Mucosa of descending colon (tissue), 3 donors: ENCODE data around the gene BTN1A1. TPM values are rescaled to one million over a fixed set of nuclear protein-coding genes. Genes with fewer than 3 reads are reported as not detected.

ENCODE experiments used
- ATAC-seq: fragments of 200-7000 bp; cut with Tn5 transposase; one replicate; pipeline ENCODE4 v1.9.1; 2020; ENCODE audit warnings: mild to moderate bottlenecking, moderate library complexity
- DNase-seq, 3 donors: peaks; one replicate each; pipeline ENCODE4 v3.0.0-alpha.2; 2020
- H3K36me3 ChIP-seq: fragments of 200-600 bp; one replicate; pipeline ENCODE4 v1.8.0; 2021; ENCODE audit warnings: low read depth, mild to moderate bottlenecking
- H3K4me1 ChIP-seq: fragments of 200-600 bp; one replicate; pipeline ENCODE4 v1.8.0; 2021; ENCODE audit warnings: low read depth, mild to moderate bottlenecking
- H3K4me3 ChIP-seq: fragments of 200-600 bp; one replicate; pipeline ENCODE4 v1.8.0; 2021; ENCODE audit warnings: mild to moderate bottlenecking
- H3K9me3 ChIP-seq: fragments of 200-600 bp; one replicate; pipeline ENCODE4 v1.8.0; 2021; ENCODE audit warnings: mild to moderate bottlenecking
- intact Hi-C, 2 donors: fragments of 100-400 bp; cut with DNase I in 1 of 2; cut with micrococcal nuclease in 1 of 2; formaldehyde crosslinking; loops; one replicate each; pipeline versions ENCODE4 v1.11.0 to v1.11.1; 2022; cut with DNase I, micrococcal nuclease
- total RNA-seq, 3 donors: library from RNA; stranded (reverse); fragmentation: NEBNext Ultra II Directional in 2 of 3; extraction: Animal tissue kit (Norgen Biotek cat#: 25700) in 2 of 3; gene quantifications; one replicate each; pipeline versions ENCODE4 v1.2.1 to v1.2.4, GENCODE V29; 2021 to 2023
- TF ChIP-seq, protein P1 (sequence below): fragments of 200-600 bp; IDR thresholded peaks from one replicate; pipeline ENCODE4 v1.8.0; 2022; ENCODE audit warnings: antibody characterized with exemption, mild to moderate bottlenecking
- donor health status: DM: no; HTN: no; CAD: no; lungs with moderate emphysema.
- donor health status: DM: no; HTN: no; CAD: no.
- donor health status: DM: no; HTN: yes; CAD: no.

The BTN1A1 gene
- total RNA-seq, 3 donors from 2014 or later: not detected

DNA sequence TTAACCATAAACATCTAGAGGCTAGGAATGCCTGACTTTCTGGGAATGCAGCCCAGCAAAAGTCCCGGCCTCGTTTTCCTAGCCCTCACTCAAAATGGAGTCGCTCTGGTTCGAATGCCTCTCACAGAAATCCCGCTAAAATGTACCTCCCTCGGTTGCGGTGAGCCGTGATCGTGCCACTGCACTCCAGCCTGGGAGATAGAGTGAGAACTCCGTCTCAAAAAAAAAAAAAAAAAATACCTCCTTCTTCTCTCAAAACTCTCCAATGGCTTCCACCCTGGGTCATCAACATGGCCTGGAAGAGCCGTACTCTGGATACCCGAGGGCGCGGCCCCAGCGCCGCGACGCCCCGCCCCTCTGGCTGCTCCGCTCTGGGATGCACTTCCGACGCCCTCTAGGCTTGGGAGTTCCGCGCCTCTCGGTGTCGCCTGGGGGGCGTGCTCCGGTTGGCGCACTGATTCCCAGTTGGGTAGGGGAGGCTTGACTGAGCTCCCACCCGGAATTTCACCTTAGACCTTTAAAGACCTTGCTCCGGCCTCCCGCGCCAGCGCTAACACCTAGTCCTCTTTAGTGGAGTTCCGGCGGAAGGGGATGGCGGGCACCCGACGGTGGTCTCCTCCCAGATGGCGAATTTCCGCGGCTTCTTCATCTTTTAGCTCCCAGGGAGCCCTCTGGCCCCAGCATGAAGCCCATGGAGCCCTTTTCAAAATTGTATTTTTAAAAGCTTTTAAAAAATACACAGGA, 50.3 kb downstream of the BTN1A1 start:
- Histone ChIP-seq H3K4me3 (no peak overlapping the region), H3K4me1 (peaks cover 7% of the 10 kb centered on the region), H3K9me3 (no peaks in the 10 kb centered on the region), H3K36me3 (no peaks in the 10 kb centered on the region)
- ATAC-seq: peak; percentile 79
- intact Hi-C loops: no loop called here
- TF ChIP-seq, protein P1, sequence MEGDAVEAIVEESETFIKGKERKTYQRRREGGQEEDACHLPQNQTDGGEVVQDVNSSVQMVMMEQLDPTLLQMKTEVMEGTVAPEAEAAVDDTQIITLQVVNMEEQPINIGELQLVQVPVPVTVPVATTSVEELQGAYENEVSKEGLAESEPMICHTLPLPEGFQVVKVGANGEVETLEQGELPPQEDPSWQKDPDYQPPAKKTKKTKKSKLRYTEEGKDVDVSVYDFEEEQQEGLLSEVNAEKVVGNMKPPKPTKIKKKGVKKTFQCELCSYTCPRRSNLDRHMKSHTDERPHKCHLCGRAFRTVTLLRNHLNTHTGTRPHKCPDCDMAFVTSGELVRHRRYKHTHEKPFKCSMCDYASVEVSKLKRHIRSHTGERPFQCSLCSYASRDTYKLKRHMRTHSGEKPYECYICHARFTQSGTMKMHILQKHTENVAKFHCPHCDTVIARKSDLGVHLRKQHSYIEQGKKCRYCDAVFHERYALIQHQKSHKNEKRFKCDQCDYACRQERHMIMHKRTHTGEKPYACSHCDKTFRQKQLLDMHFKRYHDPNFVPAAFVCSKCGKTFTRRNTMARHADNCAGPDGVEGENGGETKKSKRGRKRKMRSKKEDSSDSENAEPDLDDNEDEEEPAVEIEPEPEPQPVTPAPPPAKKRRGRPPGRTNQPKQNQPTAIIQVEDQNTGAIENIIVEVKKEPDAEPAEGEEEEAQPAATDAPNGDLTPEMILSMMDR: no peak
- peak; percentile 72 to 78 (median 73) for DNase-seq

DNA sequence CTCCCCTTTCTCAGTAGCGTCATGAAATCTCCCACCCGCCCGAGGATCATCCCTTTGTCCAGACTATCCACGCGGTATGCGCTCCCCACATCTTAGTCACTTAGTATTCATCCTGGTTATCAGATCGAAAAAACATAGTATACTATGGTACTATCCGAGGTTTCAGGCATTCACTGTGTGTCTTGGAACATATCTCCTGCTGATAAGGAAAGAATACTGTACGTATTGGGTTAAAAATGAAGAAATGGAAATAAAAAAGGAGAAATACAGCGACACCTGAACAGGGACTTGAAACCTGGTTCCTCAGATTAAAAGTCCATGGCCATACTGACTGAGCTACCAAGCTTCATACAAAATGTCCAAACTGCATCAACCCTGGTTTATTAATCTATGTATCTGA, 52.1 kb downstream of the BTN1A1 start:
- Histone ChIP-seq H3K4me1 (peaks cover 7% of the 10 kb centered on the region), H3K36me3 (no peaks in the 10 kb centered on the region), H3K9me3 (no peaks in the 10 kb centered on the region), H3K4me3 (no peak overlapping the region)
- no peak for ATAC-seq
- TF ChIP-seq, protein P1: no peak
- intact Hi-C loops: no loop called here
- DNase-seq: no peak

DNA sequence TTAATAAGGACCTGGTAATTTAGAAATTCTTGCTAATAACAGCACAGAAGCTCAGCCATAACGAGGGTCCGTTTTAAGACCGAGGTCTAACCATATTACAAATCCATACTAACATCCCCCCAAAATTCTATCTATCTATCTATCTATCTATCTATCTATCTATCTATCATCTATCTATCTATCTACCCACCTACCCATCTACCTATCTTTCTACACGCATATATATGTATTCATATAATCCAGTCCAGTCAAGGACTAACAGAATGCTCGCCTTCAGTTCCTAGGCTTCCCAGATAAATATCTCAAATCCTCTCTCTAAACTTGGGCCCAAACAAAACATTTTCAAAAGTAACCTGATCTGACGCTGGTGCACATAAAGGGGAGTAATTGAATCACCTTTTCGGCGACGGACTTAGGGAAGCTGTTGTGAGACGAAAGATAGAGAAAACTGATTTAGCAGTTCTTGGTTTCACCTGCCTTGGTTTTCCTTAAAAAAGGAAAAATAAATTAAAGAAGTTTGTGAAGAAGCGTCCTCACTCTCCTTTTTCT, 52.6 kb downstream of the BTN1A1 start:
- ATAC-seq (no peak), DNase-seq (no peak)
- TF ChIP-seq, protein P1: no peak
- Histone ChIP-seq H3K36me3 (no peaks in the 10 kb centered on the region), H3K4me3 (no peak overlapping the region), H3K9me3 (no peaks in the 10 kb centered on the region), H3K4me1 (peaks cover 7% of the 10 kb centered on the region)
- intact Hi-C loops: no loop called here

DNA sequence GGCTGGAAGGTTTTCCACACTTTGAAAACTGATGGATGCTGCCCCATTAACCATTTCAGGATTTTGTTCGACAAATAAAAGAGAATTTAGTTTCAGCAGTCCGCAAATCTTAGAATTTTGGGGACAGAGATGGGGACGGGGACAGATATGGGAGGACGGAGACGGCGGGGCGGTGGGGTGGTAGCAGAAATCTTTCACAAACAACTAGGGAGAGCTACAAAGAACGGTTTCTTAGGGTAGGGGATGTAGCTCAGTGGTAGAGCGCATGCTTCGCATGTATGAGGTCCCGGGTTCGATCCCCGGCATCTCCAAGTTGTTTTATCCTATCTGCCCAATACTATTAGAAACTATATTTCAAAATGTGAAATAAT, 53.1 kb downstream of the BTN1A1 start:
- Histone ChIP-seq H3K9me3 (no peaks in the 10 kb centered on the region), H3K4me1 (peaks cover 7% of the 10 kb centered on the region), H3K36me3 (no peaks in the 10 kb centered on the region), H3K4me3 (no peak overlapping the region)
- intact Hi-C loops: no loop called here
- TF ChIP-seq, protein P1: no peak
- DNase-seq (peak in 2 of 3 donors; percentile 76 to 82), ATAC-seq (peak; percentile 79)

DNA sequence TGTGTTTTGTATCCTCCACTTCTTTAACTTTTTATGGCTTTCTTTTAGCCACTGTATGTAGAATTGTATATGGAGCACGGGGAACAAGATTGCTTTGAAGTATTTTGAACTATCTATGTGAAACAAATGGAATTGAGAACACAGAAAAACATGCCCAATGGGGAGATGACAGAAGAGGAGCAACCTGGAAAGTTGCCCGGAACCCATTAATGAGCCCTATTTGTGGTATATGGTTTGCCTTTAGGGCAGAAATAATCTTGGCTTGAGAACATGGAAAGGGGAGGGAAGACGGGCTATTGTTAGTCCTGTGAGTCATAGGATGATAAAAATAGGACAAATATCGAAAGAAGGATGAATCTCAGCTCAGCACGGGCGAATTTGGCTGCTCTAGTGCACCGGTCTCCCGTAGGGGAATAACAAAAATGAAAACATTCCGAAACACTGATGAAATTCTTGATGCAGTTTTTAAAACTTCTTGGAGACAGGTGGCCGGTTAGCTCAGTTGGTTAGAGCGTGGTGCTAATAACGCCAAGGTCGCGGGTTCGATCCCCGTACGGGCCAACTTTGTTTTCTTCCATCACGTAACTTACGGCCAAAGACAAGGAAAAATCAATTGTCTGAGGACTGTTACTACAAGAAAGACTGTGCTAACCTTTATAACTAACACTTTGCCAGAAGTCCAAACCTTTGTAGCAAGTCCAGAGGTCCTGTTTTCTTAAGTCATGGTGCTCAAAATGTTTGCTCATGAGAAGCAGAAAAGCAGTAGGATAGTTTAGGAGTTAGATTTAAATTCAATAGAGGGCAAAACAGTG, 53.7 kb downstream of the BTN1A1 start:
- intact Hi-C loops: no loop called here
- Histone ChIP-seq H3K36me3 (no peaks in the 10 kb centered on the region), H3K4me1 (peaks cover 7% of the 10 kb centered on the region), H3K4me3 (no peak overlapping the region), H3K9me3 (no peaks in the 10 kb centered on the region)
- TF ChIP-seq, protein P1: no peak
- ATAC-seq (peak; percentile 72), DNase-seq (peak; percentile 79 to 83 (median 81))
